Aorta (tissue), 5 donors: ENCODE measurements around the gene TEX36. TPM values are rescaled to one million over a fixed set of nuclear protein-coding genes. Genes with fewer than 3 reads are reported as not detected.
"Not testable (repeated sequence)": the region's sequence is repeated elsewhere in the genome, so short reads cannot be mapped to it uniquely, and the experiment has no call there.

Experiments used
- ATAC-seq: fragments of 200-7000 bp; cut with Tn5 transposase; one replicate; pipeline ENCODE4 v1.9.1; 2022; ENCODE audit warnings: moderate library complexity; ENCODE audit not compliant: low FRiP score
- DNase-seq, 2 donors: peaks; one replicate each; pipeline ENCODE4 v3.0.0-alpha.2; 2020
- H3K27ac ChIP-seq, 2 donors: one replicate each; pipeline ENCODE4 v1.5.1; 2013; ENCODE audit warnings: low read length in 2 of 2, mild to moderate bottlenecking in 2 of 2, moderate library complexity in 2 of 2, control low read depth in 1 of 2, inconsistent platforms in 1 of 2, low read depth in 1 of 2
- H3K27me3 ChIP-seq, 2 donors: one replicate each; pipeline ENCODE4 v1.6.1; 2013; ENCODE audit warnings: control low read depth in 1 of 2, low read length in 1 of 2, mild to moderate bottlenecking in 1 of 2, moderate library complexity in 1 of 2; ENCODE audit not compliant: insufficient read depth in 2 of 2, control insufficient read depth in 1 of 2
- H3K36me3 ChIP-seq, 2 donors: one replicate each; pipeline ENCODE4 v1.6.1; 2013; ENCODE audit warnings: control low read depth in 1 of 2, low read length in 1 of 2, mild to moderate bottlenecking in 1 of 2; ENCODE audit not compliant: insufficient read depth in 2 of 2, control insufficient read depth in 1 of 2
- H3K4me1 ChIP-seq, 2 donors: one replicate each; pipeline ENCODE4 v1.6.1; 2013; ENCODE audit warnings: low read length in 2 of 2, control low read depth in 1 of 2, mild to moderate bottlenecking in 1 of 2, moderate library complexity in 1 of 2; ENCODE audit not compliant: insufficient read depth in 2 of 2, control insufficient read depth in 1 of 2
- H3K4me3 ChIP-seq, 2 donors: one replicate each; pipeline ENCODE4 v1.5.1; 2013; ENCODE audit warnings: low read length in 2 of 2, control low read depth in 1 of 2, mild to moderate bottlenecking in 1 of 2
- H3K9me3 ChIP-seq: one replicate; pipeline ENCODE4 v1.6.1; 2013; ENCODE audit warnings: mild to moderate bottlenecking, low read length; ENCODE audit not compliant: control insufficient read depth
- WGBS, 2 donors: extraction: QIAGEN DNeasy Blood & Tissue Kit; methylation state at CpG; one replicate each; pipeline ENCODE4 v1.1.7; 2013; 5-methylcytosine and 5-hydroxymethylcytosine counted together
- intact Hi-C, 2 donors: fragments of 100-400 bp; cut with DNase I; formaldehyde crosslinking; loops; one replicate each; pipeline versions ENCODE4 v1.14.2 to v1.15.0; 2022
- polyA plus RNA-seq, 2 donors: library from polyadenylated mRNA; stranded (reverse); fragments of 200-250 nt; gene quantifications; one replicate each; pipeline ENCODE4 v1.2.3, GENCODE V29; 2013
- total RNA-seq, 2 donors: library from RNA; stranded (reverse); fragmentation: NEBNext Ultra II Directional; extraction: Animal tissue kit (Norgen Biotek cat#: 25700); gene quantifications; one replicate each; pipeline ENCODE4 v1.2.1, GENCODE V29; 2021
- donor health status: healthy with polysubstance abuse.
- donor health status: Bipolar disorder and iron deficiency.
- donor health status: DM: no; HTN: no; CAD: no.
- donor health status: DM: no; HTN: no; CAD: no.
- donor health status: DM: yes; HTN: yes; CAD: no.

The TEX36 gene
- total and polyA plus RNA-seq, 4 donors = not detected

DNA sequence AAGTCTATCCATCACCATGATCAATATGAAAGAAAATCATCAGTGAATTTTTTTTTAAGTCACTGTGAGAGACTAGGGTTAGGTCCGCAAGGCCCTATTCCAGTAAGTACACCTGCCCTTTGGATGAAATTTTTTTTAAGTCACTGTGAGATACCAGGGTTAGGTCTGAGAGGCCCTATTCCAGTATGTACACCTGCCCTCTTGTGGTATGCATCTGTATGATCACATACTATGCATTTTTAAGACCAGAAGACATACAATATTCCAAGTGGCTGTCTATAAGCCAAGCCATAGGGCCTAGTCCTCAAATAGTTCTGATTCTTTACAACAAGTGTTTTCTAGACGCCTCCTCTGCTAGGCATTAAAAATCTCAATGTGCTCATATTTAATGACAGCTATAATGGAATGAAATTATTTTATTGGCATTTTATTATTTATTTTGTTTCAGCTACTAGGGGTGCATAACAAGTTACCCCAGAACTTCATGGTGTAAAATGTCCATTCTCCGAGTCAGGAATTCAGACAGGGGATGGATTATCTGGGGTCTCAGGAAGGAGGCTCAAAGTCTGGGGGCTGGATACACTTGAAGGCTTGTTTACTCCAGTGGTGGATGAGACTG is 53.1 kb downstream of the TEX36 start:
- WGBS, 2 donors = 74% methylated on average over 3 of the region's 3 CpGs
- Histone ChIP-seq H3K9me3 (no peaks in the 10 kb centered on the region), H3K27me3 (peaks cover 0 to 3% of the 10 kb centered on the region in 2 donors), H3K4me1 (no peaks in the 10 kb centered on the region), H3K27ac (no peak overlapping the region), H3K36me3 (no peaks in the 10 kb centered on the region), H3K4me3 (no peak overlapping the region)
- DNase-seq (no peak), ATAC-seq (no peak)
- intact Hi-C loops = no loop called here

- DNase-seq = no peak
- no peak for ATAC-seq
- intact Hi-C loops = no loop called here
These were observed 54.6 kb downstream of the TEX36 start for GRCh38 chr10:125628104-125629049.

DNA sequence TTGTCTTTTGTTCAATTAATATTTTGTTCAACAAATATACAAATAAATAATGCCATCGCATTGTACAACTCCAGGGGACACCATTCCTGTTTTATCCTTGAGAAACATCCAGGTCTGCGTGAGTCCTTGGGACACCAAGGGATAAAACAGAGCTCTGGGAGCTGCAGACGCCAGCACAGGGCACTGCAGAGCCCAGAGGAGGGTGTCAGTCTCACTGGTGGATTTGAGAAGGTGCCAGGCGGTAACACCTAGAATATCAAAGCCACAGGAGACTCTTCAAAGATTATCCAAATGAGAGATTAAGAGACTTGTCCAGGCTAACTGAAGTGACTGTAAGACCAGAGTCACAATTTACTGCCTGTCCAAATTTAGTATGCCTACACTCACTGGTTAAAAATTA is 55.3 kb downstream of the TEX36 start:
- no peak for ATAC-seq
- H3K4me3 ChIP-seq = no peak overlapping the region
- intact Hi-C loops = no loop called here
- peaks cover 0 to under 1% of the 10 kb centered on the region in 2 donors for H3K27me3 ChIP-seq
- no peaks in the 10 kb centered on the region for H3K36me3 ChIP-seq
- H3K4me1 ChIP-seq = no peaks in the 10 kb centered on the region
- H3K27ac ChIP-seq = no peak overlapping the region
- no peak for DNase-seq
- WGBS, 2 donors = 70 to 73% methylated on average over 4 of the region's 4 CpGs
- no peaks in the 10 kb centered on the region for H3K9me3 ChIP-seq

More at GRCh38 chr10:125628104-125629049, 54.6 kb downstream of the TEX36 start:
- H3K27ac ChIP-seq = no peak overlapping the region
- no peak overlapping the region for H3K4me3 ChIP-seq
- H3K36me3 ChIP-seq = no peaks in the 10 kb centered on the region
- 68 to 69% methylated on average over 11 of the region's 11 CpGs for WGBS, 2 donors
- peaks cover 0 to 3% of the 10 kb centered on the region in 2 donors for H3K27me3 ChIP-seq
- H3K4me1 ChIP-seq = no peaks in the 10 kb centered on the region
- no peaks in the 10 kb centered on the region for H3K9me3 ChIP-seq

- WGBS, 2 donors = 32 to 34% methylated on average over 6 of the region's 6 CpGs
- DNase-seq = no peak
- no peak for ATAC-seq
- intact Hi-C loops = no loop called here
- Histone ChIP-seq H3K4me1 (no peaks in the 10 kb centered on the region), H3K27ac (no peak overlapping the region), H3K27me3 (no peaks in the 10 kb centered on the region), H3K4me3 (no peak overlapping the region), H3K36me3 (no peaks in the 10 kb centered on the region), H3K9me3 (no peaks in the 10 kb centered on the region)
These were observed 56.3 kb downstream of the TEX36 start for GRCh38 chr10:125626671-125627070.

- Histone ChIP-seq H3K9me3 (no peaks in the 10 kb centered on the region), H3K27ac (no peak overlapping the region), H3K27me3 (no peaks in the 10 kb centered on the region), H3K36me3 (no peaks in the 10 kb centered on the region), H3K4me1 (no peaks in the 10 kb centered on the region), H3K4me3 (no peak overlapping the region)
- intact Hi-C loops = no loop called here
- no peak for ATAC-seq
- DNase-seq = no peak
- WGBS, 2 donors = 88 to 89% methylated on average over 12 of the region's 12 CpGs
These were observed 57.4 kb downstream of the TEX36 start for GRCh38 chr10:125625586-125625985.

- DNase-seq (no peak), ATAC-seq (no peak)
- intact Hi-C loops = no loop called here
- Histone ChIP-seq H3K4me1 (no peaks in the 10 kb centered on the region), H3K27ac (no peak overlapping the region), H3K27me3 (no peaks in the 10 kb centered on the region), H3K36me3 (no peaks in the 10 kb centered on the region), H3K9me3 (no peaks in the 10 kb centered on the region), H3K4me3 (no peak overlapping the region)
- WGBS, 2 donors = 68 to 75% methylated on average over 7 of the region's 7 CpGs
These were observed 58.2 kb downstream of the TEX36 start for GRCh38 chr10:125624800-125625199.

DNA sequence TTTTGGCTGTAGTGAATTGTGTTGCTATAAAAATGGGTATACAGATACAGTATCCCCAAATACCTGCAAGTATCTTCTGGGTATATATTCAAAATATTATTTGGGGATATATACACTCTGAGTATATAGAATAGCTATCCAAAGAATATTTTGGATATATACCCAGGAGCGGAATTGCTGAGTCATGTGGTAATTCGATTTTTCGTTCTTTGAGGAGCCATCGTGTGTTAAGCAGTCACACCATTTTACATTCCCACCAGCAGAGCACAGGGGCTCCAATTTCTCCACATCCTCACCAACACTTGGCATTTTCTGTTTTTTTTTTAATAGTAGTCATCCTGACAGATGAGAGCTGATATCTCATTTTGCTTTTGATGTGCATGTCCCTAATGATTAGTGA is 61.9 kb downstream of the TEX36 start:
- Histone ChIP-seq H3K9me3 (no peaks in the 10 kb centered on the region), H3K27ac (no peak overlapping the region), H3K36me3 (no peaks in the 10 kb centered on the region), H3K4me1 (no peaks in the 10 kb centered on the region), H3K4me3 (no peak overlapping the region), H3K27me3 (no peaks in the 10 kb centered on the region)
- WGBS, 2 donors = 93 to 94% methylated on average over 4 of the region's 4 CpGs
- intact Hi-C loops = no loop called here
- DNase-seq (no peak), ATAC-seq (no peak)

GRCh38 chr10:125620401-125620800 is 62.6 kb downstream of the TEX36 start:
- no peaks in the 10 kb centered on the region for H3K9me3 ChIP-seq
- DNase-seq (no peak), ATAC-seq (no peak)
- H3K4me1 ChIP-seq = no peaks in the 10 kb centered on the region
- no peaks in the 10 kb centered on the region for H3K36me3 ChIP-seq
- no peak overlapping the region for H3K4me3 ChIP-seq
- H3K27ac ChIP-seq = no peak overlapping the region
- intact Hi-C loops = no loop called here
- H3K27me3 ChIP-seq = no peaks in the 10 kb centered on the region
- 59 to 70% methylated on average over 1 of the region's 1 CpG for WGBS, 2 donors

GRCh38 chr10:125613062-125613461 is 69.9 kb downstream of the TEX36 start:
- H3K4me3 ChIP-seq, H3K9me3 ChIP-seq, H3K36me3 ChIP-seq, intact Hi-C loops, DNase-seq, H3K27ac ChIP-seq, ATAC-seq, H3K27me3 ChIP-seq, H3K4me1 ChIP-seq: not testable (repeated sequence)
- 93 to 96% methylated on average over 8 of the region's 8 CpGs for WGBS, 2 donors
